ENCODE results near the gene FBXO33. TPM values are rescaled to one million over a fixed set of nuclear protein-coding genes. Genes with fewer than 3 reads are reported as not detected.
"Not testable (repeated sequence)": the region's sequence is repeated elsewhere in the genome, so short reads cannot be mapped to it uniquely, and the experiment has no call there.

FBXO33 gene
- total RNA-seq, 1 experiment from 2014 or later: 8.8 TPM

GRCh38 chr14:39364509-39364908 is 67.7 kb downstream of the FBXO33 start:
- no peaks in the 10 kb centered on the region for H3K79me2 ChIP-seq (ENCODE audit: insufficient read depth, low read length)
- no peak overlapping the region for H2BK20ac ChIP-seq (ENCODE audit: low read depth, low read length, poor library complexity, severe bottlenecking)
- no peak for DNase-seq
- no peak overlapping the region for H2AFZ ChIP-seq (ENCODE audit: low read length)
- no peak overlapping the region for H3K56ac ChIP-seq (ENCODE audit: insufficient read length, low read depth, low read length)
- Mint-ChIP-seq H3K4me3 (no peak overlapping the region), H3K27me3 (ENCODE audit: low read depth) (no peaks in the 10 kb centered on the region), H3K36me3 (ENCODE audit: insufficient read depth in 1 of 3, low read depth in 3 of 3) (peaks cover 18 to 33% (median 22%) of the 10 kb centered on the region in 3 experiments), H3K4me1 (peaks cover 29 to 32% of the 10 kb centered on the region in 2 experiments), H3K27ac (no peak overlapping the region), H3K9me3 (peaks cover 20 to 21% of the 10 kb centered on the region in 2 experiments; a peak in 4 of 5 replicates)
- H3K4ac ChIP-seq (ENCODE audit: low read depth, low read length): no peak overlapping the region
- WGBS (ENCODE audit: extremely low coverage, insufficient read length, low lambda C conversion rate): no CpG with 5 or more reads among the region's 1 CpG
- H2BK12ac ChIP-seq (ENCODE audit: insufficient read length, low read depth, low read length): no peak overlapping the region
- no peaks in the 10 kb centered on the region for H3K27me3 ChIP-seq (ENCODE audit: insufficient read depth, low read length)
- no peak overlapping the region for H4K5ac ChIP-seq (ENCODE audit: insufficient read length, low read depth, low read length)
- no peak overlapping the region for H3K18ac ChIP-seq (ENCODE audit: insufficient read length, low read depth, low read length)
- H3K14ac ChIP-seq (ENCODE audit: insufficient read depth, low read length): no peak overlapping the region
- H3K9ac ChIP-seq (ENCODE audit: extremely low read depth, insufficient read length, low read length): no peak overlapping the region
- H3K79me1 ChIP-seq (ENCODE audit: insufficient read depth, low read depth, low read length, poor library complexity, severe bottlenecking): no peaks in the 10 kb centered on the region
- no peak overlapping the region for H2AK5ac ChIP-seq (ENCODE audit: insufficient read length, low read length)
- H2BK5ac ChIP-seq (ENCODE audit: insufficient read length, low read length): no peak overlapping the region
- no peak overlapping the region for H3K23ac ChIP-seq (ENCODE audit: insufficient read length, low read depth, low read length)
- no peaks in the 10 kb centered on the region for H4K20me1 ChIP-seq (ENCODE audit: control insufficient read depth, insufficient read depth, insufficient read length)
- H3K9me3 ChIP-seq (ENCODE audit: control insufficient read depth, low read depth, low read length): peaks cover 1% of the 10 kb centered on the region
- H4K91ac ChIP-seq (ENCODE audit: insufficient read length, low read depth, low read length): no peak overlapping the region
- no peak overlapping the region for H3K27ac ChIP-seq (ENCODE audit: insufficient read length, low read depth, low read length)
- TF ChIP-seq CTCF (conservative IDR thresholded peaks at IDR 0.05): no peak
- peaks cover 10% of the 10 kb centered on the region for H3K4me1 ChIP-seq (ENCODE audit: insufficient read depth, low read length)
- no peaks in the 10 kb centered on the region for H3K23me2 ChIP-seq (ENCODE audit: insufficient read length, low read depth, low read length, poor library complexity, severe bottlenecking)
- H3K4me2 ChIP-seq (ENCODE audit: insufficient read depth, insufficient read length, low read length): no peak overlapping the region
- no peak overlapping the region for H2BK15ac ChIP-seq (ENCODE audit: low read depth, low read length)
- no peak overlapping the region for H2BK120ac ChIP-seq (ENCODE audit: low read depth, low read length, poor library complexity, severe bottlenecking)
- H4K8ac ChIP-seq (replicated peaks; ENCODE audit: insufficient read length, low read depth, low read length): no peak overlapping the region
- H3T11ph ChIP-seq (ENCODE audit: low read length): no peak overlapping the region

- H3K14ac ChIP-seq (ENCODE audit: insufficient read depth, low read length); H3K23me2 ChIP-seq (ENCODE audit: insufficient read length, low read depth, low read length, poor library complexity, severe bottlenecking); H4K8ac ChIP-seq (replicated peaks; ENCODE audit: insufficient read length, low read depth, low read length); H3K9ac ChIP-seq (ENCODE audit: extremely low read depth, insufficient read length, low read length); H3K27me3 Mint-ChIP-seq (ENCODE audit: low read depth); H4K5ac ChIP-seq (ENCODE audit: insufficient read length, low read depth, low read length); H3K23ac ChIP-seq (ENCODE audit: insufficient read length, low read depth, low read length); H3K27me3 ChIP-seq (ENCODE audit: insufficient read depth, low read length); H4K91ac ChIP-seq (ENCODE audit: insufficient read length, low read depth, low read length); H3K4me1 Mint-ChIP-seq; H3K27ac ChIP-seq (ENCODE audit: insufficient read length, low read depth, low read length); H4K20me1 ChIP-seq (ENCODE audit: control insufficient read depth, insufficient read depth, insufficient read length); H3K4me2 ChIP-seq (ENCODE audit: insufficient read depth, insufficient read length, low read length); H3K18ac ChIP-seq (ENCODE audit: insufficient read length, low read depth, low read length); H3K4ac ChIP-seq (ENCODE audit: low read depth, low read length); H3K4me3 Mint-ChIP-seq; H2BK15ac ChIP-seq (ENCODE audit: low read depth, low read length); H2AK5ac ChIP-seq (ENCODE audit: insufficient read length, low read length); H2BK120ac ChIP-seq (ENCODE audit: low read depth, low read length, poor library complexity, severe bottlenecking); H2BK5ac ChIP-seq (ENCODE audit: insufficient read length, low read length); H3K27ac Mint-ChIP-seq; H3K9me3 ChIP-seq (ENCODE audit: control insufficient read depth, low read depth, low read length); H2BK12ac ChIP-seq (ENCODE audit: insufficient read length, low read depth, low read length); H2AFZ ChIP-seq (ENCODE audit: low read length); H3T11ph ChIP-seq (ENCODE audit: low read length); H3K56ac ChIP-seq (ENCODE audit: insufficient read length, low read depth, low read length); H2BK20ac ChIP-seq (ENCODE audit: low read depth, low read length, poor library complexity, severe bottlenecking); H3K79me2 ChIP-seq (ENCODE audit: insufficient read depth, low read length); DNase-seq; H3K4me1 ChIP-seq (ENCODE audit: insufficient read depth, low read length); H3K79me1 ChIP-seq (ENCODE audit: insufficient read depth, low read depth, low read length, poor library complexity, severe bottlenecking): not testable (repeated sequence)
- Mint-ChIP-seq H3K36me3 (ENCODE audit: insufficient read depth in 1 of 3, low read depth in 3 of 3) (peaks cover 42 to 55% (median 43%) of the 10 kb centered on the region in 3 experiments), H3K9me3 (peaks cover 33 to 36% of the 10 kb centered on the region in 2 experiments; a peak in 4 of 5 replicates)
- WGBS (ENCODE audit: extremely low coverage, insufficient read length, low lambda C conversion rate): 100% methylated on average over 1 of the region's 5 CpGs
These were observed 70.7 kb downstream of the FBXO33 start for GRCh38 chr14:39361556-39361955.

Measured in H9 (cell line).